Activated T-cell treated with anti-CD3 and anti-CD28 coated beads, Interleukin-2, amount 50 U/mL, for 24 hours (primary cell): ENCODE data around the gene OR2B2.
"Not testable (repeated sequence)": the region's sequence is repeated elsewhere in the genome, so short reads cannot be mapped to it uniquely, and the experiment has no call there.

Experiments used
- DNase-seq: peaks from one replicate; pipeline ENCODE4 v3.0.0-alpha.2; 2020
- H3K27ac Mint-ChIP-seq: 2 replicates; pipeline ENCODE4 v1.8.0; 2020; ENCODE audit warnings: mild to moderate bottlenecking, mixed read lengths
- H3K27me3 Mint-ChIP-seq: 2 replicates; pipeline ENCODE4 v1.8.0; 2020; ENCODE audit warnings: mixed read lengths
- H3K36me3 Mint-ChIP-seq: 2 replicates; pipeline ENCODE4 v1.8.0; 2020; ENCODE audit warnings: low read depth, mixed read lengths
- H3K4me1 Mint-ChIP-seq: 2 replicates; pipeline ENCODE4 v1.8.0; 2020; ENCODE audit warnings: low read depth, mixed read lengths
- H3K4me3 Mint-ChIP-seq: 2 replicates; pipeline ENCODE4 v1.8.0; 2020; ENCODE audit warnings: mild to moderate bottlenecking, moderate library complexity, mixed read lengths
- H3K9me3 Mint-ChIP-seq: 2 replicates; pipeline ENCODE4 v1.8.0; 2020; ENCODE audit warnings: mixed read lengths

Gene OR2B2

GRCh38 chr6:27911956-27912446 is at the start of gene OR2B2:
TSS of gene OR2B2 (minus strand) at chr6:27912396. CDS start at chr6:27912319, 77 bp downstream.
- no peak for DNase-seq
- peaks cover 27% of the 10 kb centered on the region for H3K27me3 Mint-ChIP-seq
- peaks cover 5% of the 10 kb centered on the region for H3K4me1 Mint-ChIP-seq
- H3K36me3 Mint-ChIP-seq = no peaks in the 10 kb centered on the region
- H3K4me3 Mint-ChIP-seq = no peak within 1 kb of the TSS
- H3K9me3 Mint-ChIP-seq = no peaks in the 10 kb centered on the region
- no peak within 1 kb of the TSS for H3K27ac Mint-ChIP-seq

DNA sequence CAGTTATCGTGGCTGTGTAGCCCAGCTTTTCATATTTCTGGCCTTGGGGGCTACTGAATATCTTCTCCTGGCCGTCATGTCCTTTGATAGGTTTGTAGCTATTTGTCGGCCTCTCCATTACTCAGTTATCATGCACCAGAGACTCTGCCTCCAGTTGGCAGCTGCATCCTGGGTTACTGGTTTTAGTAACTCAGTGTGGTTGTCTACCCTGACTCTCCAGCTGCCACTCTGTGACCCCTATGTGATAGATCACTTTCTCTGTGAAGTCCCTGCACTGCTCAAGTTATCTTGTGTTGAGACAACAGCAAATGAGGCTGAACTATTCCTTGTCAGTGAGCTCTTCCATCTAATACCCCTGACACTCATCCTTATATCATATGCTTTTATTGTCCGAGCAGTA is 45.3 kb upstream of the OR2B2 start:
- Mint-ChIP-seq H3K4me1 (no peaks in the 10 kb centered on the region), H3K36me3 (no peaks in the 10 kb centered on the region), H3K27me3 (peaks cover 53% of the 10 kb centered on the region), H3K27ac (no peak overlapping the region), H3K9me3 (no peaks in the 10 kb centered on the region), H3K4me3 (no peak overlapping the region)
- no peak for DNase-seq

DNA sequence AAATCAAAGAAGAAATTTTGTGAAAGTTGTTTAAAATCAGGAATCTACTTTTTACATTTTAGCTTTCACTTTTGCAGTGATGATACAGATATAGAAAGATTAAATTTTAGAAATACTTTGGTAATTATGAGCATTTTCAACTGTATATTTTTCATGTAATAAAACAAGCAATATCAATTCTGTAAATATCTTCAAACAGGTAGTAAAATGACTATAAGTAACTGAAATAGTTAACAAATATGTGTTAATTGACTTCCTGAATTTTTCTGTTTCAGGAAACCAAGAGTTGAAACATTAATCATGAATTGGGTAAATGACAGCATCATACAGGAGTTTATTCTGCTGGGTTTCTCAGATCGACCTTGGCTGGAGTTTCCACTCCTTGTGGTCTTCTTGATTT is 44.7 kb upstream of the OR2B2 start, which contains the start of gene OR2B6:
OR2B6 (plus strand) TSS at position 301 of the 400 bp plus-strand sequence; CDS start at position 301, 0 bp downstream.
- DNase-seq = no peak
- no peaks in the 10 kb centered on the region for H3K4me1 Mint-ChIP-seq
- H3K27ac Mint-ChIP-seq = no peak within 1 kb of the TSS
- H3K9me3 Mint-ChIP-seq = no peaks in the 10 kb centered on the region
- H3K36me3 Mint-ChIP-seq = no peaks in the 10 kb centered on the region
- peaks cover 57% of the 10 kb centered on the region for H3K27me3 Mint-ChIP-seq
- no peak within 1 kb of the TSS for H3K4me3 Mint-ChIP-seq

- H3K4me1 Mint-ChIP-seq = no peaks in the 10 kb centered on the region
- H3K9me3 Mint-ChIP-seq = peaks cover 2% of the 10 kb centered on the region
- no peak overlapping the region for H3K27ac Mint-ChIP-seq
- H3K4me3 Mint-ChIP-seq = no peak overlapping the region
- no peak for DNase-seq
- H3K36me3 Mint-ChIP-seq = no peaks in the 10 kb centered on the region
- peaks cover 60% of the 10 kb centered on the region for H3K27me3 Mint-ChIP-seq
Measured at GRCh38 chr6:27951040-27951439, 38.8 kb upstream of the OR2B2 start.

DNA sequence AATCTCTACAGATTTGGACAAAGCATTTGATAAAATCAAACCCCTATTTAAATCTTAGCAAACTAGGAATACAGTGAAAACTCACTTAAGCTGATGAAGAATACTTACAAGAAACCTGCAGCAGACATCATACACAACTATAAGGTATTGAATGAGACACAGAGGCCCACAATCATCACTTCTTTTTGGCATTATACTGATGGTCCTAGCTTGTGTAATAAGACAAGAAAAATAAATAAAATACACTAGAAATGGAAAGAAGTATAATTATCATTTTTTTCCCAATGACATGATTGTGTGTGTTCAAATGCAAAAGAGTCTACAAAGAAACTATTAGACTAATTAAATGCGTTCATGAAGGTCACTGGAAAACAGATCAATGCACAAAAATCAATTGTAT is 36.0 kb upstream of the OR2B2 start:
- H3K4me1 Mint-ChIP-seq = no peaks in the 10 kb centered on the region
- H3K27me3 Mint-ChIP-seq = peaks cover 51% of the 10 kb centered on the region
- no peak overlapping the region for H3K27ac Mint-ChIP-seq
- no peaks in the 10 kb centered on the region for H3K36me3 Mint-ChIP-seq
- H3K9me3 Mint-ChIP-seq = peaks cover 4% of the 10 kb centered on the region
- no peak for DNase-seq
- no peak overlapping the region for H3K4me3 Mint-ChIP-seq

- not testable (repeated sequence) for H3K9me3 Mint-ChIP-seq, H3K4me1 Mint-ChIP-seq, H3K4me3 Mint-ChIP-seq, H3K36me3 Mint-ChIP-seq, DNase-seq, H3K27ac Mint-ChIP-seq
- peaks cover 63% of the 10 kb centered on the region for H3K27me3 Mint-ChIP-seq
Measured at GRCh38 chr6:27943072-27943471, 30.9 kb upstream of the OR2B2 start.

DNA sequence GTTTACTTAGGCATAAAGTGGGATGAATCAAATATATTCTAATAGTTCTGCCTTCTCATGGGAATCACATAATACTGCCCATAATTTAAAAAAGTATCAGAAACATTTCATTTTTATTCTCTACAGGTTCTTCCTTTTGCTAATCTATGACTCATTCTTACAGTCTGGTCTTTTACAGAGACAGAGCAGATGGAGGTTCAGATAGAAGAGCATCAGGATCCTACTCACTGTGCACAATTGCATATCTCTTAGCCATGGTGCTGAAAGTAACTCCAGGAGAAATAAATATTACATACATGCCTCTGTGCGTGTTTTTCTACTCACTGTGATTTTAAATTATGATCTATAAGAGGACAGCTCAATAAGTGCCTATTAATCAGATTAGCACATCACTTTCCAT is 28.6 kb upstream of the OR2B2 start:
- no peak overlapping the region for H3K27ac Mint-ChIP-seq
- H3K9me3 Mint-ChIP-seq = peaks cover 2% of the 10 kb centered on the region
- no peaks in the 10 kb centered on the region for H3K36me3 Mint-ChIP-seq
- H3K27me3 Mint-ChIP-seq = peaks cover 64% of the 10 kb centered on the region
- H3K4me1 Mint-ChIP-seq = no peaks in the 10 kb centered on the region
- no peak overlapping the region for H3K4me3 Mint-ChIP-seq
- no peak for DNase-seq

- Mint-ChIP-seq H3K36me3 (no peaks in the 10 kb centered on the region), H3K27ac (no peak overlapping the region), H3K27me3 (peaks cover 40% of the 10 kb centered on the region), H3K4me1 (no peaks in the 10 kb centered on the region), H3K4me3 (no peak overlapping the region), H3K9me3 (no peaks in the 10 kb centered on the region)
- no peak for DNase-seq
Measured at GRCh38 chr6:27931209-27931608, 19.0 kb upstream of the OR2B2 start.

DNA sequence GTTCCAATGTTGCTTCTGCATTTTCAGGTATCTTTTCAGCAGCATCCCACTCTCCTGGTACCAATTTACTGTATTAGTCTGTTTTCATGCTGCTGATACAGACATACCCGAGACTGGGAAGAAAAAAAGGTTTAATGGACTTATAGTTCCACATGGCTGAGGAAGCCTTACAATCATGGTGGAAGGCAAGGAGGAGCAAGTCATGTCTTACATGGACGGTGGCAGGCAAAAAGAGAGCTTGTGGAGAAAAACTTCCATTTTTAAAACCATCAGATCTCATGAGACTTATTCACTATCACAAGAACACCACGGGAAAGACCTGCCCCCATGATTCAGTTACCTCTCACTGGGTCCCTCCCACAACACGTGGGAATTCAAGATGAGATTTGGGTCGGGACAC is 17.7 kb upstream of the OR2B2 start:
- H3K27ac Mint-ChIP-seq, H3K4me1 Mint-ChIP-seq, DNase-seq, H3K9me3 Mint-ChIP-seq, H3K36me3 Mint-ChIP-seq, H3K4me3 Mint-ChIP-seq: not testable (repeated sequence)
- H3K27me3 Mint-ChIP-seq = peaks cover 43% of the 10 kb centered on the region

DNA sequence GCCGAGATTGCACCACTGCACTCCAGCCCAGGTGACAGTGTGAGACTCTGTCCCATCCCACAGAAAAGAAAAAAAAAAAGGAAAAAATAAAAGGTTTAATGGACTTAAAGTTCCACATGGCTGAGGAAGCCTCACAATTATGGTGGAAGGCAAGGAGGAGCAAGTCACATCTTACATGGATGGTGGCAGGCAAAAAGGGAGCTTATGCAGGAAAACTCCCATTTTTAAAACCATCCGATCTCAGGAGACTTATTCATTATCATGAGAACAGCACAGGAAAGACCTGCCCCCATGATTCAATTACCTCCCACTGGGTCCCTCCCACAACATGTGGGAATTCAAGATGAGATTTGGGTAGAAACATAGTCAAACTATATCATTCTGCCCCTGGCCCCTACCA is 15.8 kb upstream of the OR2B2 start:
- peaks cover 42% of the 10 kb centered on the region for H3K27me3 Mint-ChIP-seq
- not testable (repeated sequence) for H3K27ac Mint-ChIP-seq, H3K36me3 Mint-ChIP-seq, H3K9me3 Mint-ChIP-seq, H3K4me1 Mint-ChIP-seq, DNase-seq, H3K4me3 Mint-ChIP-seq

GRCh38 chr6:27924179-27924578 is 12.0 kb upstream of the OR2B2 start:
- Mint-ChIP-seq H3K27ac (no peak overlapping the region), H3K36me3 (no peaks in the 10 kb centered on the region)
- no peak for DNase-seq

GRCh38 chr6:27922949-27923348 is 10.8 kb upstream of the OR2B2 start:
- Mint-ChIP-seq H3K4me1 (no peaks in the 10 kb centered on the region), H3K36me3 (no peaks in the 10 kb centered on the region), H3K27me3 (peaks cover 29% of the 10 kb centered on the region), H3K27ac (no peak overlapping the region), H3K4me3 (no peak overlapping the region), H3K9me3 (no peaks in the 10 kb centered on the region)
- DNase-seq = no peak

More at GRCh38 chr6:27924179-27924578, 12.0 kb upstream of the OR2B2 start:
- Mint-ChIP-seq H3K27me3 (peaks cover 40% of the 10 kb centered on the region), H3K9me3 (no peaks in the 10 kb centered on the region), H3K4me1 (no peaks in the 10 kb centered on the region), H3K4me3 (no peak overlapping the region)

- Mint-ChIP-seq H3K27me3 (peaks cover 21% of the 10 kb centered on the region), H3K9me3 (no peaks in the 10 kb centered on the region), H3K4me1 (peaks cover 9% of the 10 kb centered on the region), H3K36me3 (no peaks in the 10 kb centered on the region), H3K27ac (no peak overlapping the region), H3K4me3 (no peak overlapping the region)
- DNase-seq = no peak
Measured at GRCh38 chr6:27908017-27908416, 4.2 kb downstream of the OR2B2 start.

DNA sequence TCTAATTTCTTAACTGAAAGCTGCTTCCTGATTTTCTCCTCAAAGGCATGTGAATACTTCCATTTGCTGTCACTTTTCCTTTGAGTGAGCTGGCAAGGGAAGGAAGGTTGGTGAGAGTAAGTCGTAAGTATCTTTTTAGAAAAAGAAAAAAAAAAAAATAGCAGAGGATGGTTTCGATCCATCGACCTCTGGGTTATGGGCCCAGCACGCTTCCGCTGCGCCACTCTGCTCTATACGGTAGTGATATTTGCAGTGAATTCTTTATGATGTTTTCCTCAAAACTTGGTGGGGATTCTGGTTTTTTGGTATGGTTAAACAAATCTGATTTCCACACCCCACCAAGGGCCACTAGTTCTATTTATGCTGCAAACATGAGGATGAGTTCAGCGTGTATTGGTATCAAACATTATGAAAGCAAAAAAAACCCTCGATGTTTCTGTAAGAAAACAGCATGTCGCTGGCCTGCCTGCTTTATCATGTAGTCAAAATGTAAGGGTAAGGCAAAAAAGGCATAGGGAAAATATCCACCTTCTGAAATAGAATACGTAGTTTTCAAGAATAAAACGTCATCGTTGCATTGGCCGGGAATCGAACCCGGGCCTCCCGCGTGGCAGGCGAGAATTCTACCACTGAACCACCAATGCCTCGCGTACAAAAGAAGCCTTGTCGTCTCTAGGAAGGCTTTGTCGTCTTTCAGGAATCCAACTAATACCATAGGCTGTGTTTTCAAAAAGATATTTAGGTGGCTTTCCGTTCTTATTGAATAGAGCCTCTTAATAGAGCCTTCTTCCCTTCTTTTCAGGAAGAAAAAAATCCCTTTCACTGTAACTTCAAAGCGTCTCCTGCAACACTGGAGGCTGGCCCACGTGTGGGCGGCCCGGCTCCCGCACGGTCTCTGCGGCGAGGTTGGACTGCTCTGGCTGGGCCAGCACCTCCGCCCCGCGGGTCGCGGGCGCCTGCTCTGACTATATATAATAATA is 9.6 kb downstream of the OR2B2 start:
- Mint-ChIP-seq H3K4me1 (peaks cover 18% of the 10 kb centered on the region), H3K4me3 (peak overlapping the region; percentile 84), H3K9me3 (no peaks in the 10 kb centered on the region), H3K27ac (peak overlapping the region; percentile 97), H3K27me3 (peaks cover 21% of the 10 kb centered on the region), H3K36me3 (no peaks in the 10 kb centered on the region)
- peak; percentile 95 for DNase-seq

DNA sequence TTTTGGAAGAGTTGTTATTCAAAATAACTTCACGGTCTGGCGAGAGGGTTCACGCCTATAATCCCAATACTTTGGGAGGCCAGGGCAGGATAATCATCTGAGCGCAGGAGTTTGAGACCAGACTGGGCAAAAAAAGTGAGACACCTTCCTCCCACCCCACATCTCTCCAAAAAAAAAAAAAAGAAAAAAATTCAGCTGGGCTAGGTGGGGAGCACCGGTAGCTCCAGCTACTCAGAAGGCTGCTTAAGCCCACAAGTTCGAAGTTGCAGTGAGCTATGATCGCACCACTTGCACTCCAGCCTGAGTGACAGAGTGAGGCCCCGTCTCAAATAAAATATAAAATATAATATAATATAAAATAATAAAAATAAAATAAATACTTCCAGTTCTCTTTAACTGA is 10.4 kb downstream of the OR2B2 start:
- Mint-ChIP-seq H3K9me3 (no peaks in the 10 kb centered on the region), H3K27me3 (peaks cover 13% of the 10 kb centered on the region), H3K4me3 (no peak overlapping the region), H3K36me3 (no peaks in the 10 kb centered on the region), H3K4me1 (peaks cover 15% of the 10 kb centered on the region), H3K27ac (no peak overlapping the region)
- no peak for DNase-seq
